ENCODE data around the gene ARL16. TPM values are rescaled to one million over a fixed set of nuclear protein-coding genes. Genes with fewer than 3 reads are reported as not detected.

Gene ARL16
- total RNA-seq, 1 experiment from 2014 or later, result 52.7 TPM

- H3K27ac ChIP-seq (ENCODE audit: low read length), result no peak overlapping the region
- H3K9me3 ChIP-seq (ENCODE audit: control insufficient read depth, insufficient read depth, low read depth, low read length), result no peaks in the 10 kb centered on the region
- intact Hi-C loops (cut with micrococcal nuclease; ENCODE audit: unreplicated experiment) (no loop called here), in situ Hi-C loops (cut with HindIII; ENCODE audit: low pct_unique_long_range_greater_than_20kb, low sequenced_read_pairs) (no loop called here)
- peaks cover 14% of the 10 kb centered on the region; the same call in 1 of the 2 replicates for H3K36me3 ChIP-seq (ENCODE audit: control insufficient read depth, insufficient read depth, low read length)
- ATAC-seq (no peak), DNase-seq (ENCODE audit: low read depth, low spot score) (no peak)
- CTCF ChIA-PET, result no interaction called here
- no peaks in the 10 kb centered on the region for H3K27me3 ChIP-seq (ENCODE audit: control insufficient read depth, insufficient read depth, low read length)
- TF ChIP-seq SIN3A (IDR thresholded peaks at IDR 0.05; ENCODE audit: borderline replicate concordance, insufficient read depth, low read depth, low read length) (no peak), POLR2AphosphoS5 (IDR thresholded peaks at IDR 0.05; ENCODE audit: low read depth, low read length) (no peak), CTCF (IDR thresholded peaks at IDR 0.05) (no peak), REST (IDR thresholded peaks at IDR 0.05; ENCODE audit: insufficient read depth in 1 of 2, low read depth in 2 of 2, low read length in 1 of 2) (no peak), TCF7L2 (IDR thresholded peaks at IDR 0.05; ENCODE audit: low read depth, low read length) (no peak)
- no TSS peak for BruUV-seq (replicated peaks)
- POLR2A ChIA-PET, result no interaction called here
- peaks cover 7% of the 10 kb centered on the region for H3K4me1 ChIP-seq (ENCODE audit: control insufficient read depth, insufficient read depth, low read length)
- H3K4me3 ChIP-seq (ENCODE audit: low read depth in 2 of 2, low read length in 2 of 2), result no peak overlapping the region
Measured at GRCh38 chr17:81690066-81690465, 6.5 kb upstream of the ARL16 start.

GRCh38 chr17:81688616-81689015 lies 5.0 kb upstream of the ARL16 start:
- Histone ChIP-seq H3K27me3 (ENCODE audit: control insufficient read depth, insufficient read depth, low read length) (no peaks in the 10 kb centered on the region), H3K36me3 (ENCODE audit: control insufficient read depth, insufficient read depth, low read length) (peaks cover 18% of the 10 kb centered on the region; the same call in 1 of the 2 replicates), H3K27ac (ENCODE audit: low read length) (no peak overlapping the region), H3K9me3 (ENCODE audit: control insufficient read depth, insufficient read depth, low read depth, low read length) (no peaks in the 10 kb centered on the region), H3K4me1 (ENCODE audit: control insufficient read depth, insufficient read depth, low read length) (peaks cover 11% of the 10 kb centered on the region), H3K4me3 (ENCODE audit: low read depth in 2 of 2, low read length in 2 of 2) (no peak overlapping the region)
- ATAC-seq (no peak), DNase-seq (ENCODE audit: low read depth, low spot score) (no peak)
- ChIA-PET CTCF (no interaction called here), POLR2A (no interaction called here)
- intact Hi-C loops (cut with micrococcal nuclease; ENCODE audit: unreplicated experiment), result no loop called here
- TF ChIP-seq POLR2AphosphoS5 (IDR thresholded peaks at IDR 0.05; ENCODE audit: low read depth, low read length), result no peak
- TF ChIP-seq CTCF (IDR thresholded peaks at IDR 0.05), result no peak
- TF ChIP-seq TCF7L2 (IDR thresholded peaks at IDR 0.05; ENCODE audit: low read depth, low read length), result no peak
- in situ Hi-C loops (cut with HindIII; ENCODE audit: low pct_unique_long_range_greater_than_20kb, low sequenced_read_pairs), result no loop called here
- BruUV-seq (replicated peaks), result no TSS peak
